Limb (tissue), 2 donors: ENCODE measurements around the gene CMSS1.
"Not testable (repeated sequence)": the region's sequence is repeated elsewhere in the genome, so short reads cannot be mapped to it uniquely, and the experiment has no call there.

Source experiments
- DNase-seq, 2 donors: peaks; one replicate each; pipeline ENCODE4 v3.0.0-alpha.2; 2016; ENCODE audit errors: extremely low spot score in 2 of 2

Gene CMSS1

GRCh38 chr3:100221159-100221558 is 403.5 kb downstream of the CMSS1 start:
- DNase-seq: no peak

GRCh38 chr3:100225193-100225592 is 407.5 kb downstream of the CMSS1 start:
- no peak for DNase-seq

DNA sequence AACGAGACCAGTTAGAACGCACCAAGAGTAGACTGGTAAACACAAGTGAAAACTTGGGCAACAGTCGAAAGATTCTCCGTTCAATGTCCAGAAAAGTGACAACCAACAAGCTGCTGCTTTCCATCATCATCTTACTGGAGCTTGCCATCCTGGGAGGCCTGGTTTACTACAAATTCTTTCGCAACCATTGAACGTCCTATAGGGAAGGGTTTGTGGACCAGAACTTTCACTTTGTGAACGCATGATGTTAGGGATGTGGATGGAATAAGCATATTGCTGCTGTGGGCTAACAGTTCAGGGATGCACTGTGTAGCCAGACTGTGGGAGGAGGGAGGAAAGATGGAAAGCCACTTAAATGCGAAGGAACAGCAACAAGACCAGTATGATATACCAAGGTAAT is 408.2 kb downstream of the CMSS1 start:
- DNase-seq: no peak

- peak in 1 of 2 donors; percentile 21 for DNase-seq
Measured at GRCh38 chr3:100226712-100227429, 409.2 kb downstream of the CMSS1 start.

- DNase-seq: peak in 1 of 2 donors; percentile 30
Measured at GRCh38 chr3:100227511-100227921, 409.9 kb downstream of the CMSS1 start.

GRCh38 chr3:100228247-100228646 is 410.6 kb downstream of the CMSS1 start:
- no peak for DNase-seq

- not testable (repeated sequence) for DNase-seq
Measured at GRCh38 chr3:100229188-100229587, 411.5 kb downstream of the CMSS1 start.

DNA sequence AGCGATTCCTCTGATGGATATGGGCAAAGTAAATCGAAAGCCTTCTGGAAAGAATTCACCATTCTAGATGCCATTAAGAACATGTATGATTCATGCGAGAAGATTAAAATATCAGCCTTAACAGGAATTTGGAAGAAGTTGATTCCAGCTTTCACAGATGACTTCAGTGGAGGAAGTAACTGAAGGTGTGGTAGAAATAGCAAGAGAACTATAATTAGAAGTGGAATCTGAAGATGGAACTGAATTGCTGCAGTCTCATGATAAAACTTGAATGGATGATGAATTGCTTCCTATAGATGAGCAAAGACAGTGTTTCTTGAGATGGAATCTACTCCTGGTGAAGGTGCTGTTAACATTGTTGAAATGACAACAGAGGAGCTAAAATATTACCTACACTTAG is 413.0 kb downstream of the CMSS1 start:
- no peak for DNase-seq
